Activated CD4-positive, CD25-positive, alpha-beta regulatory T cell treated with anti-CD3 and anti-CD28 coated beads, Interleukin-2, amount 50 U/mL, for 16 hours (primary cell): Measurements from ENCODE around the gene SUPT4H1.

Experiments
- DNase-seq: peaks from one replicate; pipeline ENCODE4 v3.0.0-alpha.2; 2020; ENCODE audit warnings: low read depth, low spot score

SUPT4H1 gene

GRCh38 chr17:58305626-58306025 is 46.4 kb downstream of the SUPT4H1 start:
- no peak for DNase-seq

GRCh38 chr17:58304750-58305486 is 47.1 kb downstream of the SUPT4H1 start:
- DNase-seq, result no peak

- no peak for DNase-seq
These were observed 47.8 kb downstream of the SUPT4H1 start for GRCh38 chr17:58303971-58304749.

GRCh38 chr17:58302919-58303585 is 48.9 kb downstream of the SUPT4H1 start:
- no peak for DNase-seq

DNA sequence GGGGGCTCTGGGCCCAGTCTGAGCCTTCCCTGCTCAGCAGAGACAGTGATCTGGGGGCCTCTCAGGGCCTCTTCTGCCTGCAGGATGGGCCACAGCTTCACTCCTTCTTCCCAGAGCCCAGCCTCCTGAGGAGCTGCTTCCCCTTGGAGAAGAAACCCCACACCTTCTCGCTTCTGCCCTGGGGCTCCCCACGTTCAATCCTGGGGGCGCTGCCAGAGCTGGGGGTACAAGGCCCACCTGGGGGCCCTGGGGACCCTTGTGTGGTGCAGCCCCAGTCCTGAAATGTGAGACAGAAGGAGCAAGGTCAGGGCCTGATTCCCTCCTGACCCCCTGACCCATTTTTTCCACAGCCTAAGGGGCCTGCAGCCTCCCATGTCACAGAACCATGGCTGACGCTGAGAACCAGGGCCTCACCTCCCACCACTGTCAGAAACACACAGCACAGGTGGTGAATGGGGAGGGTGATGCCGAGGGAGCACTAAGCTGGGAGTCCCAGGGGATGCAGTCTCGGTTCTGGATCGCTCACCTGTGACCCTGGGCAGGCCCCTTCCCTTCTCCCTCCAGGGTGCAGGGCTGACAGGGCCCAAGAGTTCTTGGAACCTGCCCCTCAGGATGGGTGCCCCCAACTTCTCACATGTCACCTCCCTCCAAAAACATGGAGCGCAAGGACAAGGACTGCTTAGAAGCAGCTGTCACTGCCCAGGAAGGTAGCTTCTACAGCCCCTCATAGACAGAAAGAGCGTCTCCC is 49.7 kb downstream of the SUPT4H1 start:
- DNase-seq, result no peak

DNA sequence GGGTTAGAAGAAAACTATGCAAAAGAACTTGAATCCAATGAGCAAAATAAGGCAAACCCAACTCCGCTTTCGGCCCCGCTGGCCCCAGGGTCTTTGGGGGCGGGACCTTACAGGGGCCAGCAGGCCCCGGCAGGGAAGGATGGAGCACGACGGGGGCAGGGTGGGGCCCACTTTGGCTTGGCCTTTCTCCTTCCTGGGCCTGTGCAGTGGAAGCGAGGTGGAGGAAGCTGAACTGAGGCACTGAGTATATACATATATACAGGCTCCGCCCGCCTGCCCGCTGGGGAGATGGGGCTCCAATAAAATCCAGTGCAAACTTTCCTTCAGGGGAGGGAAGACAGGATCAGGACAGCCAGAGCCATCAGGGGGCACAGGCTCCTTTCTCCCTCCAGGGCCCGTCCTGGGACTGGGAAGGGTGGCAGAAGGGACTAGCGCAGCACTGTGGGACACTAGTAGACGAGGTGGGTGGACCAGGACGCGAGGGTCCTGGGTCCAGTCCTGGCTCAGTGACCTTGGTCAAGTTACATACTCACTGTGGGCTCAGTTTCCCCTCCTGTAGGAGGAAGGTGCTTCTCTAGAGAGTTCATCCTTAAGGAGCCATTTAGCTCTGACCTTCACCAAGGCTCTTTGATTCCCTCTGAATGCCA is 50.4 kb downstream of the SUPT4H1 start:
- DNase-seq, result no peak

DNA sequence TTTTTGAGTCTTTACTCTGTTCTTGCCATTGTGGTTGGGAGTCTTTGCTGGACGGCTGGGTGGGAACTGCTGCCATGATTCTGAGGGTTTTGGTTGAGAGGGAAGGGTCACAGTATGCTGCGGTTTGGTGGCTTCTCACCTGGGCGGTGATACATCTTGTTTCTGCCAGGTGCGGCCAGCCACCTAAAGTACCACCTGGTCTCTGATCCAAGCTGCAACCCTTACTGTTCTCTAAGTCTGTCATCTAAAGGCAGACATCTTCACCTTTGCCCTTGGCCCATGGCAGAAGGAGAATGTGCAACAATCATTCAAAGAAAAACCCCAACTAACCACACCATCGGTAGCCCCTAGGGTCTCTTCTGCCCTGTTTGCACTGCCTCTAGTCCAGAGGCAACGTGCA is 51.7 kb downstream of the SUPT4H1 start:
- no peak for DNase-seq
